CD14-positive monocyte (primary cell): ENCODE results near the gene CUTA. TPM values are rescaled to one million over a fixed set of nuclear protein-coding genes. Genes with fewer than 3 reads are reported as not detected.

Experiments used
- DNase-seq, 3 donors: peaks; one replicate each; pipeline ENCODE4 v3.0.0-alpha.2; 2011 to 2022
- H2AFZ ChIP-seq: 2 replicates; pipeline ENCODE4 v1.6.0; 2012; ENCODE audit warnings: mild to moderate bottlenecking, low read depth, low read length, inconsistent platforms; ENCODE audit not compliant: insufficient read depth, poor library complexity, severe bottlenecking
- H3K27ac ChIP-seq, 2 donors: 1 replicate in 1 of 2; 2 replicates in 1 of 2; pipeline ENCODE4 v1.5.1; 2012 to 2013; ENCODE audit warnings: low read length in 2 of 2, control low read depth in 1 of 2, inconsistent platforms in 1 of 2, low read depth in 1 of 2, mild to moderate bottlenecking in 1 of 2
- H3K27me3 ChIP-seq, 2 donors: one replicate each; pipeline versions ENCODE4 v1.6.0 to v1.6.1; 2011 to 2013; ENCODE audit warnings: low read length in 2 of 2; ENCODE audit not compliant: control insufficient read depth in 2 of 2, insufficient read depth in 2 of 2
- H3K36me3 ChIP-seq, 2 donors: replicated peaks in 1 of 2; 1 replicate in 1 of 2; 2 replicates in 1 of 2; pipeline versions ENCODE4 v1.5.1 to v1.6.1; 2012 to 2013; ENCODE audit warnings: low read length in 2 of 2, control low read depth in 1 of 2, inconsistent platforms in 1 of 2, mild to moderate bottlenecking in 1 of 2; ENCODE audit not compliant: insufficient read depth in 2 of 2, control insufficient read depth in 1 of 2
- H3K4me1 ChIP-seq, 2 donors: 1 replicate in 1 of 2; 2 replicates in 1 of 2; pipeline versions ENCODE4 v1.5.1 to v1.6.1; 2012 to 2013; ENCODE audit warnings: low read length in 2 of 2, control low read depth in 1 of 2, inconsistent platforms in 1 of 2, mild to moderate bottlenecking in 1 of 2, moderate library complexity in 1 of 2; ENCODE audit not compliant: insufficient read depth in 2 of 2, control insufficient read depth in 1 of 2
- H3K4me2 ChIP-seq: replicated peaks from 2 replicates; pipeline ENCODE3; 2012; ENCODE audit warnings: low read length, moderate library complexity, mild to moderate bottlenecking; ENCODE audit not compliant: poor library complexity, severe bottlenecking; ENCODE audit errors: extremely low read depth
- H3K4me3 ChIP-seq, 3 experiments: fragments of 200-600 bp in 1 of 3; sonication (generic) in 1 of 3; replicated peaks in 1 of 3; 1 replicate in 2 of 3; 2 replicates in 1 of 3; pipeline ENCODE4 v1.5.1; 2011 to 2013; ENCODE audit warnings: low read length in 3 of 3, mild to moderate bottlenecking in 3 of 3, control low read depth in 2 of 3, low read depth in 2 of 3, inconsistent platforms in 1 of 3, moderate library complexity in 1 of 3
- H3K79me2 ChIP-seq: 2 replicates; pipeline ENCODE4 v1.6.0; 2012; ENCODE audit warnings: mild to moderate bottlenecking, control low read depth, inconsistent platforms, low read length, moderate library complexity; ENCODE audit not compliant: insufficient read depth
- H3K9ac ChIP-seq: 2 replicates; pipeline ENCODE4 v1.6.0; 2017; ENCODE audit warnings: low read length, mild to moderate bottlenecking; ENCODE audit not compliant: insufficient read depth, poor library complexity, severe bottlenecking
- H3K9me3 ChIP-seq, 2 donors: replicated peaks in 1 of 2; 1 replicate in 1 of 2; 2 replicates in 1 of 2; pipeline versions ENCODE4 v1.5.1 to v1.6.1; 2012 to 2013; ENCODE audit warnings: low read length in 2 of 2, control low read depth in 1 of 2; ENCODE audit not compliant: control insufficient read depth in 1 of 2, insufficient read depth in 1 of 2
- H4K20me1 ChIP-seq: 2 replicates; pipeline ENCODE4 v1.6.0; 2012; ENCODE audit warnings: mild to moderate bottlenecking, low read length, control low read depth, moderate library complexity; ENCODE audit not compliant: insufficient read depth
- H3K27ac Mint-ChIP-seq, 7 donors: one replicate each; pipeline ENCODE4 v1.8.0; 2020; ENCODE audit warnings: mild to moderate bottlenecking in 7 of 7, mixed read lengths in 7 of 7, moderate library complexity in 6 of 7, inconsistent platforms in 2 of 7
- H3K27me3 Mint-ChIP-seq, 3 donors: one replicate each; pipeline ENCODE4 v1.8.0; 2021 to 2022; ENCODE audit warnings: low read depth in 3 of 3, mild to moderate bottlenecking in 3 of 3, mixed read lengths in 3 of 3, moderate library complexity in 3 of 3, inconsistent platforms in 1 of 3
- H3K36me3 Mint-ChIP-seq, 2 donors: one replicate each; pipeline ENCODE4 v1.8.0; 2020; ENCODE audit warnings: mixed read lengths in 2 of 2, inconsistent platforms in 1 of 2, mild to moderate bottlenecking in 1 of 2
- H3K4me1 Mint-ChIP-seq: one replicate; pipeline ENCODE4 v1.8.0; 2020; ENCODE audit warnings: mild to moderate bottlenecking, mixed read lengths
- H3K4me3 Mint-ChIP-seq, 2 donors: one replicate each; pipeline ENCODE4 v1.8.0; 2020; ENCODE audit warnings: mild to moderate bottlenecking in 2 of 2, mixed read lengths in 2 of 2, moderate library complexity in 1 of 2
- H3K9me3 Mint-ChIP-seq, 7 donors: one replicate each; pipeline ENCODE4 v1.8.0; 2020 to 2022; ENCODE audit warnings: mixed read lengths in 7 of 7, mild to moderate bottlenecking in 6 of 7, moderate library complexity in 6 of 7, inconsistent platforms in 2 of 7
- WGBS: methylation state at CpG from one replicate; pipeline ENCODE4 v1.1.5; 2013; ENCODE audit warnings: missing lambda C conversion rate; ENCODE audit not compliant: insufficient coverage; 5-methylcytosine and 5-hydroxymethylcytosine counted together
- intact Hi-C, 2 donors: fragments of 100-400 bp; cut with micrococcal nuclease; formaldehyde crosslinking; loops; one replicate each; pipeline versions ENCODE4 v1.15.0 to v1.15.1; 2023
- polyA plus RNA-seq, 3 donors: library from polyadenylated mRNA; depleted of rRNA in 1 of 3; unstranded in 2 of 3; stranded (reverse) in 1 of 3; fragments of 300-500 nt in 2 of 3; fragments of >200 nt in 1 of 3; fragmentation: Illumina TruSeq in 2 of 3; gene quantifications; 1 replicate in 2 of 3; 2 replicates in 1 of 3; pipeline ENCODE4 v1.2.3, GENCODE V29; 2012 to 2021
- TF ChIP-seq, protein P1 (sequence below): fragments of 200-600 bp; IDR thresholded peaks from one replicate; pipeline ENCODE4 v1.8.0; 2022; ENCODE audit warnings: antibody characterized with exemption, mild to moderate bottlenecking

CUTA gene
- polyA plus RNA-seq, 3 donors = 137 to 160 (median 153) TPM

GRCh38 chr6:33397541-33397940 is 20.4 kb downstream of the CUTA start:
- DNase-seq = no peak
- 100% methylated on average over 1 of the region's 1 CpG for WGBS
- Histone ChIP-seq H3K9me3 (no peaks in the 10 kb centered on the region), H3K9ac (no peak overlapping the region), H2AFZ (no peak overlapping the region), H3K4me2 (no peak overlapping the region), H3K4me1 (peaks cover 12 to 17% of the 10 kb centered on the region in 2 donors), H4K20me1 (no peaks in the 10 kb centered on the region), H3K27ac (peak overlapping the region in 1 of 2 donors; percentile 66), H3K79me2 (peaks cover 87% of the 10 kb centered on the region), H3K36me3 (peaks cover 6 to 51% of the 10 kb centered on the region in 2 donors), H3K27me3 (no peaks in the 10 kb centered on the region), H3K4me3 (no peak overlapping the region)
- peak overlapping the region in 5 of 7 donors; percentile 31 to 89 (median 78) for H3K27ac Mint-ChIP-seq
- peaks cover 18 to 50% of the 10 kb centered on the region in 2 donors for H3K36me3 Mint-ChIP-seq
- no peaks in the 10 kb centered on the region for H3K9me3 Mint-ChIP-seq
- H3K27me3 Mint-ChIP-seq = peaks cover 0 to 1% (median 0%) of the 10 kb centered on the region in 3 donors
- peaks cover 24% of the 10 kb centered on the region for H3K4me1 Mint-ChIP-seq
- intact Hi-C loops = loop anchor here in 1 of 2 donors (10.0 kb wide), 1 partner anchor 103 kb away; the partner anchor contains the start of gene RGL2
- TF ChIP-seq, protein P1, sequence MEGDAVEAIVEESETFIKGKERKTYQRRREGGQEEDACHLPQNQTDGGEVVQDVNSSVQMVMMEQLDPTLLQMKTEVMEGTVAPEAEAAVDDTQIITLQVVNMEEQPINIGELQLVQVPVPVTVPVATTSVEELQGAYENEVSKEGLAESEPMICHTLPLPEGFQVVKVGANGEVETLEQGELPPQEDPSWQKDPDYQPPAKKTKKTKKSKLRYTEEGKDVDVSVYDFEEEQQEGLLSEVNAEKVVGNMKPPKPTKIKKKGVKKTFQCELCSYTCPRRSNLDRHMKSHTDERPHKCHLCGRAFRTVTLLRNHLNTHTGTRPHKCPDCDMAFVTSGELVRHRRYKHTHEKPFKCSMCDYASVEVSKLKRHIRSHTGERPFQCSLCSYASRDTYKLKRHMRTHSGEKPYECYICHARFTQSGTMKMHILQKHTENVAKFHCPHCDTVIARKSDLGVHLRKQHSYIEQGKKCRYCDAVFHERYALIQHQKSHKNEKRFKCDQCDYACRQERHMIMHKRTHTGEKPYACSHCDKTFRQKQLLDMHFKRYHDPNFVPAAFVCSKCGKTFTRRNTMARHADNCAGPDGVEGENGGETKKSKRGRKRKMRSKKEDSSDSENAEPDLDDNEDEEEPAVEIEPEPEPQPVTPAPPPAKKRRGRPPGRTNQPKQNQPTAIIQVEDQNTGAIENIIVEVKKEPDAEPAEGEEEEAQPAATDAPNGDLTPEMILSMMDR = no peak
- no peak overlapping the region for H3K4me3 Mint-ChIP-seq

- intact Hi-C loops = loop anchor here in 1 of 2 donors (10.0 kb wide), 1 partner anchor 98 kb away; the partner anchor contains the start of gene RGL2
- H2AFZ ChIP-seq = peak overlapping the region; percentile 75
- 62% methylated on average over 3 of the region's 3 CpGs for WGBS
Measured at GRCh38 chr6:33392979-33393378, 24.9 kb downstream of the CUTA start.

More at GRCh38 chr6:33392979-33393378, 24.9 kb downstream of the CUTA start:
- TF ChIP-seq, protein P1 = no peak
- no peaks in the 10 kb centered on the region for H3K9me3 ChIP-seq
- Mint-ChIP-seq H3K4me1 (peaks cover 39% of the 10 kb centered on the region), H3K9me3 (no peaks in the 10 kb centered on the region), H3K36me3 (peaks cover 6 to 20% of the 10 kb centered on the region in 2 donors), H3K27me3 (peaks cover 0 to 1% (median 0%) of the 10 kb centered on the region in 3 donors), H3K4me3 (no peak overlapping the region), H3K27ac (peak overlapping the region in 6 of 7 donors; percentile 12 to 94 (median 72))
- no peak for DNase-seq
- H3K27me3 ChIP-seq = no peaks in the 10 kb centered on the region
- H3K4me1 ChIP-seq = peaks cover 26 to 31% of the 10 kb centered on the region in 2 donors
- peak overlapping the region; percentile 97 for H3K4me2 ChIP-seq
- peak overlapping the region in 1 of 2 donors; percentile 76 for H3K27ac ChIP-seq
- peak overlapping the region in 1 of 3 experiments; percentile 89 for H3K4me3 ChIP-seq
- H3K36me3 ChIP-seq = peaks cover 0 to 16% of the 10 kb centered on the region in 2 donors
- H3K79me2 ChIP-seq = peaks cover 63% of the 10 kb centered on the region
- no peak overlapping the region for H3K9ac ChIP-seq
- no peaks in the 10 kb centered on the region for H4K20me1 ChIP-seq
